Measurements from ENCODE around the gene RXRA.

DNA sequence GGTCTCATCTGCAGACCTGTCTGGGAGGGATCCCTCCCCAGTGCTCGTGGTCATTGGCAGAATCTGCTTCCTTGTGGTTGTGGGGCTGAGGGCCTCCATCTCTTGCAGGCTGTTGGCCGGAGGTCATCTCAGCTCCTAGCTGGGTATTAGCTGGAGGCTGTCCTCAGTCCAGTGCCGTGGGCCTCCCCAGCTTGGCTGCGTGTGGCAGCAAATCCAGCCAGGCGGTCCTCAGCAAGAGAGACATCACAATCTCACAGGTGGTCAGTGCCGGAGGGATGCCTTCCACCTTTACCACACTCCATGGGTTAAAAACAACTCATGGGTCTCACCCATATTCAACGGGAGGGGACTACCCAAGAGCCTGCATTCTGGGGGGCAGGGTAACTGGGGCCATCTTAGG, 155.5 kb downstream of the RXRA start:
- no peak for TF ChIP-seq POLR2A (IDR thresholded peaks at IDR 0.05)
- TF ChIP-seq, protein P1, sequence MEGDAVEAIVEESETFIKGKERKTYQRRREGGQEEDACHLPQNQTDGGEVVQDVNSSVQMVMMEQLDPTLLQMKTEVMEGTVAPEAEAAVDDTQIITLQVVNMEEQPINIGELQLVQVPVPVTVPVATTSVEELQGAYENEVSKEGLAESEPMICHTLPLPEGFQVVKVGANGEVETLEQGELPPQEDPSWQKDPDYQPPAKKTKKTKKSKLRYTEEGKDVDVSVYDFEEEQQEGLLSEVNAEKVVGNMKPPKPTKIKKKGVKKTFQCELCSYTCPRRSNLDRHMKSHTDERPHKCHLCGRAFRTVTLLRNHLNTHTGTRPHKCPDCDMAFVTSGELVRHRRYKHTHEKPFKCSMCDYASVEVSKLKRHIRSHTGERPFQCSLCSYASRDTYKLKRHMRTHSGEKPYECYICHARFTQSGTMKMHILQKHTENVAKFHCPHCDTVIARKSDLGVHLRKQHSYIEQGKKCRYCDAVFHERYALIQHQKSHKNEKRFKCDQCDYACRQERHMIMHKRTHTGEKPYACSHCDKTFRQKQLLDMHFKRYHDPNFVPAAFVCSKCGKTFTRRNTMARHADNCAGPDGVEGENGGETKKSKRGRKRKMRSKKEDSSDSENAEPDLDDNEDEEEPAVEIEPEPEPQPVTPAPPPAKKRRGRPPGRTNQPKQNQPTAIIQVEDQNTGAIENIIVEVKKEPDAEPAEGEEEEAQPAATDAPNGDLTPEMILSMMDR (IDR thresholded peaks at IDR 0.05) = no peak

Measured in vagina (tissue), 2 donors.